Right lobe of liver (tissue), 6 donors: Measurements from ENCODE around the gene CDH13. TPM values are rescaled to one million over a fixed set of nuclear protein-coding genes. Genes with fewer than 3 reads are reported as not detected.

Experiments
- ATAC-seq, 4 donors: fragments of 200-7000 bp; cut with Tn5 transposase; one replicate each; pipeline ENCODE4 v1.9.1; 2020; ENCODE audit warnings: mild to moderate bottlenecking in 4 of 4, moderate library complexity in 4 of 4
- DNase-seq, 3 donors: peaks; one replicate each; pipeline ENCODE4 v3.0.0-alpha.2; 2020
- H3K27ac ChIP-seq, 3 donors: fragments of 200-600 bp; one replicate each; pipeline ENCODE4 v1.8.0; 2022
- H3K27me3 ChIP-seq, 2 donors: fragments of 200-600 bp; one replicate each; pipeline ENCODE4 v1.8.0; 2022
- H3K36me3 ChIP-seq, 4 donors: fragments of 200-600 bp; sonication (generic) in 1 of 4; one replicate each; pipeline versions ENCODE4 v1.5.1 to v1.8.0; 2017 to 2022; ENCODE audit warnings: control low read depth in 1 of 4
- H3K4me1 ChIP-seq, 4 donors: fragments of 200-600 bp; sonication (generic) in 1 of 4; one replicate each; pipeline versions ENCODE4 v1.5.1 to v1.8.0; 2017 to 2022; ENCODE audit warnings: control low read depth in 1 of 4
- H3K4me3 ChIP-seq, 3 donors: fragments of 200-600 bp; one replicate each; pipeline ENCODE4 v1.8.0; 2022
- H3K9me3 ChIP-seq, 4 donors: fragments of 200-600 bp; sonication (generic) in 1 of 4; one replicate each; pipeline versions ENCODE4 v1.5.1 to v1.8.0; 2017 to 2022; ENCODE audit warnings: control low read depth in 1 of 4
- CTCF ChIP-seq, 4 donors: fragments of 200-600 bp in 3 of 4; fragments of 450-650 bp in 1 of 4; IDR thresholded peaks; one replicate each; pipeline versions ENCODE4 v1.5.1 to v1.8.0; 2016 to 2022; ENCODE audit warnings: antibody characterized with exemption in 4 of 4, mild to moderate bottlenecking in 2 of 4
- POLR2A ChIP-seq: fragments of 450-650 bp; IDR thresholded peaks from one replicate; pipeline ENCODE4 v1.6.1; 2017; ENCODE audit warnings: antibody characterized with exemption, mild to moderate bottlenecking
- WGBS: methylation state at CpG from one replicate; pipeline ENCODE4 v1.1.6; 2018; ENCODE audit warnings: low coverage, low lambda C conversion rate; ENCODE audit not compliant: insufficient coverage; ENCODE audit errors: missing lambda C conversion rate; 5-methylcytosine and 5-hydroxymethylcytosine counted together
- intact Hi-C, 2 donors: fragments of 100-400 bp; cut with DNase I; formaldehyde crosslinking; loops; one replicate each; pipeline versions ENCODE4 v1.11.2 to v1.14.1; 2022
- total RNA-seq, 6 experiments: library from RNA; depleted of rRNA in 2 of 6; stranded (reverse); fragments of >200 nt in 2 of 6; fragmentation: NEBNext Ultra II Directional in 3 of 6; extraction: Animal tissue kit (Norgen Biotek cat#: 25700) in 3 of 6; gene quantifications; one replicate each; pipeline versions ENCODE4 v1.1.0 to v1.2.4, GENCODE V29; 2016 to 2023
- donor health status: DM: no; HTN: yes; CAD: no.
- donor health status: DM: no; HTN: no; CAD: no.
- donor health status: DM: no; HTN: no; CAD: no.
- donor health status: DM: no; HTN: yes; CAD: no.
- donor health status: DM: no; HTN: yes; CAD: no.

Gene CDH13
- total RNA-seq, 6 experiments from 2014 or later = 0.13 to 4.6 (median 0.49) TPM

GRCh38 chr16:83353241-83353640 is 726.5 kb downstream of the CDH13 start:
- Histone ChIP-seq H3K27ac (no peak overlapping the region), H3K27me3 (no peaks in the 10 kb centered on the region), H3K4me3 (no peak overlapping the region), H3K4me1 (no peaks in the 10 kb centered on the region), H3K9me3 (no peaks in the 10 kb centered on the region), H3K36me3 (no peaks in the 10 kb centered on the region)
- ATAC-seq (no peak), DNase-seq (no peak)
- 29% methylated on average over 2 of the region's 3 CpGs for whole genome bisulfite sequencing
- intact Hi-C loops = no loop called here
- TF ChIP-seq CTCF (IDR thresholded peaks at IDR 0.05) (no peak), POLR2A (no peak)

- no peak for ATAC-seq
- H3K4me1 ChIP-seq = no peaks in the 10 kb centered on the region
- H3K36me3 ChIP-seq = no peaks in the 10 kb centered on the region
- intact Hi-C loops = no loop called here
- DNase-seq = no peak
- H3K27ac ChIP-seq = no peak overlapping the region
- H3K4me3 ChIP-seq = no peak overlapping the region
- WGBS = 55% methylated on average over 7 of the region's 7 CpGs
- H3K9me3 ChIP-seq = no peaks in the 10 kb centered on the region
- no peaks in the 10 kb centered on the region for H3K27me3 ChIP-seq
- TF ChIP-seq CTCF (IDR thresholded peaks at IDR 0.05) (no peak), POLR2A (no peak)
Observed at GRCh38 chr16:83354015-83354414, 727.2 kb downstream of the CDH13 start.

GRCh38 chr16:83355570-83356218 is 728.9 kb downstream of the CDH13 start:
- DNase-seq (no peak), ATAC-seq (no peak)
- intact Hi-C loops = no loop called here
- no peak overlapping the region for H3K4me3 ChIP-seq
- no peak overlapping the region for H3K27ac ChIP-seq
- no peaks in the 10 kb centered on the region for H3K36me3 ChIP-seq
- TF ChIP-seq POLR2A (no peak), CTCF (IDR thresholded peaks at IDR 0.05) (no peak)
- WGBS = 40% methylated on average over 8 of the region's 8 CpGs
- H3K9me3 ChIP-seq = no peaks in the 10 kb centered on the region
- H3K4me1 ChIP-seq = no peaks in the 10 kb centered on the region
- no peaks in the 10 kb centered on the region for H3K27me3 ChIP-seq

DNA sequence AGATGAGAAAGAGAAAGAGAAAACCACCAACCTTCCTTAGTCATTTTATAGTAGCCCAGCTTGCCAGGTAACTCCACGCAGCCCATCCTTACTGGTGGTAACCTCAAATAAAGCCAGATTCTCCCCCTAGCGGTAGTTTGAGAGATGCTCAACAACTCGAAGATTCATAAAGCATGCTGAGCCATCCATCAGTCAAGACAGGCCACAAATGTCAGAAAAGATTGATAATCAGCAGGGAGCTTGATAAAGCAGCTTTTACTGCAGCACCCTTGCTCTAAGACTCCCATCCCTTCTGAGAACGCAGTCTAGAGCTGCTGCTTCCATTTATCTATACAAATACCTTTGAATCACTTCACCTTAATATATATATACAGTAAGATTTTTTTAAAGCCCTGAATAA is 729.5 kb downstream of the CDH13 start:
- Histone ChIP-seq H3K4me1 (no peaks in the 10 kb centered on the region), H3K4me3 (no peak overlapping the region), H3K27me3 (no peaks in the 10 kb centered on the region), H3K27ac (no peak overlapping the region), H3K36me3 (no peaks in the 10 kb centered on the region), H3K9me3 (no peaks in the 10 kb centered on the region)
- intact Hi-C loops = no loop called here
- peak; percentile 36 to 57 (median 53) for TF ChIP-seq CTCF (IDR thresholded peaks at IDR 0.05)
- TF ChIP-seq POLR2A = no peak
- WGBS = 0% methylated on average over 4 of the region's 4 CpGs
- ATAC-seq (peak; percentile 65 to 76 (median 70)), DNase-seq (no peak)
